BJ (cell line): ENCODE measurements around the gene CDK2. TPM values are rescaled to one million over a fixed set of nuclear protein-coding genes. Genes with fewer than 3 reads are reported as not detected.
A peak's percentile ranks its signal among the peaks of the same experiment; 100 is the strongest.
"Not testable (repeated sequence)": the region's sequence is repeated elsewhere in the genome, so short reads cannot be mapped to it uniquely, and the experiment has no call there.

Experiments
- CTCF ChIA-PET: fragments of 350-600 bp; formaldehyde crosslinking; extraction: SDS; loops from one replicate; lab custom pipeline; 2021; ENCODE audit warnings: antibody characterized with exemption, inconsistent platforms; lab: Yijun Ruan, JAX
- POLR2A ChIA-PET: fragments of 300-600 bp; sonication (Branson Sonifier 250); formaldehyde crosslinking; extraction: SDS; loops from one replicate; lab custom pipeline; 2021; ENCODE audit warnings: antibody characterized with exemption; lab: Charles Lee
- DNase-seq: peaks from one replicate; pipeline ENCODE4 v3.0.0-alpha.2; 2011; ENCODE audit warnings: low read depth
- H3K27me3 ChIP-seq: 2 replicates; pipeline ENCODE4 v1.6.0; 2011; ENCODE audit warnings: low read length; ENCODE audit not compliant: control insufficient read depth, insufficient read depth
- H3K36me3 ChIP-seq: 2 replicates; pipeline ENCODE4 v1.5.1; 2011; ENCODE audit warnings: low read length; ENCODE audit not compliant: control insufficient read depth, insufficient read depth
- H3K4me3 ChIP-seq: 2 replicates; pipeline ENCODE4 v1.5.1; 2011; ENCODE audit warnings: low read depth, mild to moderate bottlenecking, control low read depth, low read length
- polyA plus RNA-seq: library from polyadenylated mRNA; depleted of rRNA; stranded (reverse); fragments of >200 nt; gene quantifications from 2 replicates; pipeline ENCODE4 v1.2.3, GENCODE V29; 2011
- TF ChIP-seq, protein P1 (sequence below): IDR thresholded peaks from 2 replicates; pipeline ENCODE4 v1.5.1; 2011; ENCODE audit warnings: low read depth, mild to moderate bottlenecking, control low read depth, inconsistent platforms, low read length, moderate library complexity; ENCODE audit not compliant: insufficient read depth

Gene CDK2
- polyA plus RNA-seq, 1 experiment = 75.2 TPM

- peaks cover 2% of the 10 kb centered on the region; the same call in 1 of the 2 replicates for H3K36me3 ChIP-seq
- H3K27me3 ChIP-seq = no peaks in the 10 kb centered on the region
- TF ChIP-seq, protein P1, sequence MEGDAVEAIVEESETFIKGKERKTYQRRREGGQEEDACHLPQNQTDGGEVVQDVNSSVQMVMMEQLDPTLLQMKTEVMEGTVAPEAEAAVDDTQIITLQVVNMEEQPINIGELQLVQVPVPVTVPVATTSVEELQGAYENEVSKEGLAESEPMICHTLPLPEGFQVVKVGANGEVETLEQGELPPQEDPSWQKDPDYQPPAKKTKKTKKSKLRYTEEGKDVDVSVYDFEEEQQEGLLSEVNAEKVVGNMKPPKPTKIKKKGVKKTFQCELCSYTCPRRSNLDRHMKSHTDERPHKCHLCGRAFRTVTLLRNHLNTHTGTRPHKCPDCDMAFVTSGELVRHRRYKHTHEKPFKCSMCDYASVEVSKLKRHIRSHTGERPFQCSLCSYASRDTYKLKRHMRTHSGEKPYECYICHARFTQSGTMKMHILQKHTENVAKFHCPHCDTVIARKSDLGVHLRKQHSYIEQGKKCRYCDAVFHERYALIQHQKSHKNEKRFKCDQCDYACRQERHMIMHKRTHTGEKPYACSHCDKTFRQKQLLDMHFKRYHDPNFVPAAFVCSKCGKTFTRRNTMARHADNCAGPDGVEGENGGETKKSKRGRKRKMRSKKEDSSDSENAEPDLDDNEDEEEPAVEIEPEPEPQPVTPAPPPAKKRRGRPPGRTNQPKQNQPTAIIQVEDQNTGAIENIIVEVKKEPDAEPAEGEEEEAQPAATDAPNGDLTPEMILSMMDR = no peak
- H3K4me3 ChIP-seq = peak overlapping the region; percentile 98
- ChIA-PET POLR2A (interaction anchor here (0.5 to 0.9 kb wide), 3 partner anchors 10 to 321 kb away, joined by 3 to 4 read pairs (median 3); partner anchors contain the start of gene RNF41), CTCF (interaction anchor here (0.5 to 2.3 kb wide), 12 partner anchors 11 to 236 kb away, joined by 3 to 11 read pairs (median 4); partner anchors contain the start of gene DNAJC14)
- no peak for DNase-seq
These were observed 7.7 kb downstream of the CDK2 start for GRCh38 chr12:55974308-55974730.

GRCh38 chr12:55978393-55978792 is 11.8 kb downstream of the CDK2 start:
- Histone ChIP-seq H3K4me3 (no peak overlapping the region), H3K27me3 (no peaks in the 10 kb centered on the region), H3K36me3 (peaks cover 8% of the 10 kb centered on the region)
- ChIA-PET POLR2A (no interaction called here), CTCF (interaction anchor here (2.0 kb wide), 1 partner anchor 18 kb away, joined by 7 read pairs; no protein-coding TSS in a partner anchor)
- no peak for DNase-seq
- TF ChIP-seq, protein P1 = no peak

GRCh38 chr12:55979069-55979468 is 12.4 kb downstream of the CDK2 start:
- Histone ChIP-seq H3K27me3 (no peaks in the 10 kb centered on the region), H3K36me3 (peaks cover 8% of the 10 kb centered on the region), H3K4me3 (no peak overlapping the region)
- no peak for DNase-seq
- POLR2A ChIA-PET = no interaction called here
- TF ChIP-seq, protein P1 = no peak
- CTCF ChIA-PET = interaction anchor here (2.0 kb wide), 1 partner anchor 17 kb away, joined by 7 read pairs; no protein-coding TSS in a partner anchor

DNA sequence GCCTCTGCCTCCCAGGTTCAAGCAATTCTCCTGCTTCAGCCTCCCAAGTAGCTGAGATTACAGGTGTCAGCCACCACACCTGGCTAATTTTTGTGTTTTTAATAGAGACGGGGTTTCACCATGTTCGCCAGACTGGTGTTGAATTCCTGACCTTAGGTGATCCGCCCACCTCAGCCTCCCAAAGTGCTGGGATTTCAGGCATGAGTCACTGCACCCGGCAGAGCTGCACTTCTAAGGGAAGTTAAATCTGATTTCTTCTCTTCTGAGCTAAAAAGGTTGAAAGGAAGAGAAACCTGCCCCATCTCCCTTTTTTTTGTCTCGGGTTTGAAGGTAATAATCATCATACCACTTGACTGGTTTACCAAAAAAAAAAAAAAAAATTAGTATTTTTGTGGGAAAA is 15.3 kb downstream of the CDK2 start:
- H3K36me3 ChIP-seq, POLR2A ChIA-PET, H3K27me3 ChIP-seq, DNase-seq, H3K4me3 ChIP-seq: not testable (repeated sequence)
- CTCF ChIA-PET = interaction anchor here (0.6 to 5.3 kb wide), 3 partner anchors 15 to 655 kb away, joined by 3 to 52 read pairs (median 4); partner anchors contain the start of gene SUOX

- no peak for DNase-seq
- POLR2A ChIA-PET = no interaction called here
These were observed 15.8 kb downstream of the CDK2 start for GRCh38 chr12:55982319-55982936.

More at GRCh38 chr12:55982319-55982936, 15.8 kb downstream of the CDK2 start:
- TF ChIP-seq, protein P1 = no peak
- Histone ChIP-seq H3K4me3 (no peak overlapping the region), H3K27me3 (no peaks in the 10 kb centered on the region), H3K36me3 (peaks cover 9% of the 10 kb centered on the region)
- CTCF ChIA-PET = interaction anchor here (0.6 to 5.3 kb wide), 3 partner anchors 14 to 655 kb away, joined by 3 to 52 read pairs (median 4); partner anchors contain the start of gene SUOX
